Measurements from ENCODE around the gene TNNT3. TPM values are rescaled to one million over a fixed set of nuclear protein-coding genes. Genes with fewer than 3 reads are reported as not detected.

Gene TNNT3
- total and polyA plus RNA-seq, 11 donors = 17.1 to 84.5 (median 46.4) TPM

DNA sequence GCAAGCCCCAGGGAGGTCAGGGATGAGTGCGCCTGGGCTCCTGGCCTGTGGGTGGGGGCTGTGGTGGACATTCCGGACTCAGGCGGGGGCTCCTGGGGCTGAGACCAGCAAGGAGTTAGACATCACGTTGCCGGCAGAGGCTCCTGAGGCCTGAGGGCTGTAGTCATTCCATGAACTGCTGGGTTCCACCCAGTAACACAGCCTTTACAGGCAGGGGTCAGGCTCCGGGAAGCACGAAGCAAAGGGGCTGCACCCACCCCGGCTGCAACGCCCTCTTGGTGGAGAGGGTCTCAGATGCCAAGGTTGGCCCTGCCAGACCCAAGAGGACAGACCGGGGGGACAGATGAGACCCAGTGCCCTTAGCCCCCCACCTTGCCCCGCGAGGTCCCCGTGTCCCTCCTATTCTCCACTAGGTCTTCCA is 9.0 kb downstream of the TNNT3 start:
- WGBS, 4 donors = 76 to 86% (median 81%) methylated on average over 5 to 13 of the region's 13 CpGs
- Histone ChIP-seq H3K27me3 (no peaks in the 10 kb centered on the region), H3K9me3 (no peaks in the 10 kb centered on the region), H3K27ac (peak overlapping the region; percentile 54 to 87 (median 70)), H3K36me3 (no peaks in the 10 kb centered on the region), H3K4me1 (peaks cover 0 to 60% (median 26%) of the 10 kb centered on the region in 12 donors), H3K4me3 (no peak overlapping the region)
- ATAC-seq (no peak), DNase-seq (peak in 1 of 5 donors; percentile 13)
- no peak for TF ChIP-seq POLR2A (IDR thresholded peaks at IDR 0.05)
- TF ChIP-seq CTCF (IDR thresholded peaks at IDR 0.05) = no peak
- intact Hi-C loops (cut with DNase I) = loop anchor here in 2 of 10 donors (5.0 to 10.0 kb wide), 3 partner anchors 46 to 234 kb away; partner anchors contain the start of gene KRTAP5-6 (in 1 of the 2)

DNA sequence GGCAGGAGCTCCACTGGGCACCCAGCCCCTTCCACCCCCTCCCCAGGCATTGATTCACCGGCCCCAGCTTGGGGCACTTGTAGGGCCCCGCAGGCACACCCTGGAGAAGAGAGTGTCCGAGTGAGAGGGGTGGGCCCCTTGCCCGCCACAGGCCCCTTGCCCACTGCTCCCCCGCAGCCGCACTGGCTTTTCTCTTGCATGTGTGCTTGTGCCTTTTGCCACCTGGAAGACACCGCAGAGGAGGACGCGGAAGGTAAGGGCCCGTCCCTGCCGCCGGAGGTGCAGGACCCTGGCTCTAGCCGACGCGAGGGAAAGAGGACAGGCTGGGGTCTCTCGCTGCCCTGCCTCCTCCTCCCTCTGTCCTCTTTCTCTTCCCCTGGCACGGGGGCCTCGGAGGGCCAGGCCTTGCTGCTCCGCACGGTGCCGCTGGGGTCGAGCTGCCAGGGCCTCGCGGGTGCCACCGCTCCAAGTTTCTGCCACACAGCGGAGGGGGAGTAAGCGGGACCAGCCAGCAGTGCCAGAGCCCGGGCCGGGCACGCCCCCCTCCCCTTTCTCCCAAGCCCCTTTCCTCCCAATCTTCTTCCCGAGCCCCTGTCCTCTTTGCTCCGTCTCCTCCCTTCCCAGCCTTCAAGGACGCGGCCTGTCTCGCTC is 9.5 kb downstream of the TNNT3 start:
- WGBS, 4 donors = 89 to 95% (median 93%) methylated on average over 33 to 35 of the region's 35 CpGs
- no peaks in the 10 kb centered on the region for H3K36me3 ChIP-seq
- intact Hi-C loops (cut with DNase I) = loop anchor here in 2 of 10 donors (5.0 to 10.0 kb wide), 3 partner anchors 47 to 234 kb away; partner anchors contain the start of gene KRTAP5-6 (in 1 of the 2)
- no peak for ATAC-seq
- no peaks in the 10 kb centered on the region for H3K9me3 ChIP-seq
- peak overlapping the region in 6 of 12 donors; percentile 65 to 87 (median 66) for H3K27ac ChIP-seq
- no peaks in the 10 kb centered on the region for H3K27me3 ChIP-seq
- peaks cover 0 to 56% (median 23%) of the 10 kb centered on the region in 12 donors for H3K4me1 ChIP-seq
- DNase-seq = peak in 1 of 5 donors; percentile 11
- no peak overlapping the region for H3K4me3 ChIP-seq
- TF ChIP-seq CTCF (IDR thresholded peaks at IDR 0.05) = no peak
- no peak for TF ChIP-seq POLR2A (IDR thresholded peaks at IDR 0.05)

DNA sequence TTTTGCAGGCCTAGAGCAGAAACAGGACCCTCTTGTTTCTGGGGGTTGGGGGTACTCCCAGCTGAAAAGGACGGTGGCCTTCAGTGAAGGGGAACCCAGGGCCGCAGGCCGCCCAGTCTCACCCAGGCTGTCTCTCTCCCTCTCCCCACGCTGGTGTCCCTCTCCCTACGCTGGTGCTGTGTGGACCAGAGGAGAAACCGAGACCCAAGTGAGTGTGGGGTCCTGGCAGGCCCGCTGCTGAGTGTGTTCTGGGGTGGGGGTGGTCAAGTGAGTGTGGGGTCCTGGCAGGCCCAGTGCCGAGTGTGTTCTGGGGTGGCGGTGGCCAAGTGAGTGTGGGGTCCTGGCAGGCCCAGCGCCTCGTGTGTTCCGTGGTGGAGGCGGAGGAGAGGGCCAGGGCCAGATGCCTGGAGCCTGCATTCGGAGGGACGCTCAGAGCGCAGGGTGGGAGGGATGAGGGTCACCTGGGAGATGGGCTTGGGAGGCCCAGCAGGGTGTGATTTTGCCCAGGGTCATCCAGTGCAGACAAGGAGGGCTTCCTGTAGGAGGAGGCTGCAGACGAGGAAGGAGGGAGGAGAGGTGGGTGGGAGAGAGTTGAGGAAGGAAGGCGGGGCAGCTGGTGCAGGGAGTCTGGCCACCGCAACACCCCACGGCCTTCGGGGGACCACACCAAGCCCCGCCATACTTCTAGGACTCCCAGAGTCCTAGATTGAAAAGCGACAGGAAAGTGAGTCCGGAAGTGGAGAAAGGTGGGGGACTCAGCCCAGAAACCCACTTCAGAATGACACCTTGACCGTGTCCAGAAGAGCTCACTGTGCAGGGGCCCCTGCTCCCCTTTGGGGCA is 10.3 kb downstream of the TNNT3 start:
- Histone ChIP-seq H3K36me3 (no peaks in the 10 kb centered on the region), H3K27me3 (no peaks in the 10 kb centered on the region), H3K9me3 (no peaks in the 10 kb centered on the region), H3K27ac (peak overlapping the region in 8 of 12 donors; percentile 14 to 87 (median 53)), H3K4me1 (peaks cover 0 to 55% (median 23%) of the 10 kb centered on the region in 12 donors), H3K4me3 (no peak overlapping the region)
- intact Hi-C loops (cut with DNase I) = loop anchor here in 3 of 10 donors (2.0 to 10.0 kb wide), 4 partner anchors 17 to 235 kb away; partner anchors contain the start of gene KRTAP5-6 (in 1 of the 3)
- no peak for ATAC-seq
- peak in 1 of 5 donors; percentile 25 for DNase-seq
- whole genome bisulfite sequencing, 4 donors = 85 to 87% (median 85%) methylated on average over 24 to 25 of the region's 25 CpGs
- no peak for TF ChIP-seq POLR2A (IDR thresholded peaks at IDR 0.05)

GRCh38 chr11:1930462-1930830 is 10.9 kb downstream of the TNNT3 start:
- 66 to 84% (median 77%) methylated on average over 9 of the region's 9 CpGs for WGBS, 4 donors
- Histone ChIP-seq H3K27ac (peak overlapping the region in 11 of 12 donors; percentile 14 to 67 (median 54)), H3K27me3 (no peaks in the 10 kb centered on the region), H3K4me3 (no peak overlapping the region), H3K4me1 (peaks cover 0 to 50% (median 23%) of the 10 kb centered on the region in 12 donors), H3K9me3 (no peaks in the 10 kb centered on the region), H3K36me3 (no peaks in the 10 kb centered on the region)
- DNase-seq (no peak), ATAC-seq (no peak)
- intact Hi-C loops (cut with DNase I) = loop anchor here in 1 of 10 donors (2.0 kb wide), 1 partner anchor 18 kb away; no protein-coding TSS in a partner anchor
- TF ChIP-seq POLR2A (IDR thresholded peaks at IDR 0.05) (no peak), CTCF (IDR thresholded peaks at IDR 0.05) (no peak)

Measured in heart left ventricle (tissue), 16 donors.